ENCODE data around the gene UNC13A. TPM values are rescaled to one million over a fixed set of nuclear protein-coding genes. Genes with fewer than 3 reads are reported as not detected.
A peak's percentile ranks its signal among the peaks of the same experiment; 100 is the strongest.

UNC13A gene
- total RNA-seq, 1 experiment from 2014 or later, result 5.8 TPM

DNA sequence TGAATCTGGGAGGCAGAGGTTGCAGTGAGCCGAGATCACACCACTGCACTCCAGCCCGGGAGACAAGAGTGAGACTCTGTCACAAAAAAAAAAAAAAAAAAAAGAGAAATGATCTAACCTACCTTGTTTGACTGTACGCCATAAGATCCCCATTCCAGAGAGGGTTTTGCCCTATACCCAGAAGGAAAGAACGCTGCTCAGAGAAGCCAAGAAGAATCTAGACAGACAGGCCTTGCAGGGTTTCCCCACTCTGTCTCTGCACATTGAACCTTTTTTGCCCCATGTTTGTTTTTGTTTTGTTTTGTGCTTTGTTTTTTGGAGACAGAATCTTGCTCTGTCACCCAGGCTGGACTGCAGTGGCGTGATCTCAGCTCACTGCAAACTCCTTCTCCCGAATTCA is 23.7 kb upstream of the UNC13A start:
- intact Hi-C loops (cut with micrococcal nuclease; ENCODE audit: unreplicated experiment), result no loop called here
- TF ChIP-seq EZH2 (IDR thresholded peaks at IDR 0.05; ENCODE audit: borderline replicate concordance, low read depth, low read length, poor library complexity, severe bottlenecking), result no peak
- no peak for TF ChIP-seq CTCF (conservative IDR thresholded peaks at IDR 0.05; ENCODE audit: low read depth, low read length)
- BruUV-seq (replicated peaks), result no TSS peak

GRCh38 chr19:17706750-17707181 is 18.6 kb upstream of the UNC13A start:
- H3K4me3 ChIP-seq (ENCODE audit: low read depth, low read length, poor library complexity, severe bottlenecking), result no peak overlapping the region
- no peaks in the 10 kb centered on the region for H3K27me3 ChIP-seq (replicated peaks; ENCODE audit: insufficient read depth, low read depth, low read length, poor library complexity)
- no peaks in the 10 kb centered on the region for H3K36me3 ChIP-seq (ENCODE audit: insufficient read depth, low read length, poor library complexity, severe bottlenecking)
- H3K9me3 ChIP-seq (ENCODE audit: low read depth, low read length, poor library complexity, severe bottlenecking), result no peaks in the 10 kb centered on the region
- no peak overlapping the region for H3K27ac ChIP-seq (ENCODE audit: low read depth, low read length, poor library complexity, severe bottlenecking)
- no TSS peak for BruUV-seq (replicated peaks)
- no peaks in the 10 kb centered on the region for H3K4me1 ChIP-seq (ENCODE audit: insufficient read depth, low read length, poor library complexity, severe bottlenecking)
- ChIA-PET POLR2A (ENCODE audit: low non-redundant PET) (no interaction called here), CTCF (interaction anchor here (0.6 to 1.4 kb wide), 2 partner anchors 9 to 60 kb away, joined by 3 to 5 read pairs; no protein-coding TSS in a partner anchor)
- intact Hi-C loops (cut with micrococcal nuclease; ENCODE audit: unreplicated experiment), result no loop called here
- TF ChIP-seq EZH2 (IDR thresholded peaks at IDR 0.05; ENCODE audit: borderline replicate concordance, low read depth, low read length, poor library complexity, severe bottlenecking) (no peak), CTCF (conservative IDR thresholded peaks at IDR 0.05; ENCODE audit: low read depth, low read length) (no peak)
- peak; percentile 74 for DNase-seq (ENCODE audit: low spot score)

More for the DNA sequence above, 23.7 kb upstream of the UNC13A start:
- Histone ChIP-seq H3K4me3 (ENCODE audit: low read depth, low read length, poor library complexity, severe bottlenecking) (no peak overlapping the region), H3K4me1 (ENCODE audit: insufficient read depth, low read length, poor library complexity, severe bottlenecking) (no peaks in the 10 kb centered on the region), H3K9me3 (ENCODE audit: low read depth, low read length, poor library complexity, severe bottlenecking) (no peaks in the 10 kb centered on the region), H3K27me3 (replicated peaks; ENCODE audit: insufficient read depth, low read depth, low read length, poor library complexity) (no peaks in the 10 kb centered on the region), H3K36me3 (ENCODE audit: insufficient read depth, low read length, poor library complexity, severe bottlenecking) (no peaks in the 10 kb centered on the region), H3K27ac (ENCODE audit: low read depth, low read length, poor library complexity, severe bottlenecking) (no peak overlapping the region)
- DNase-seq (ENCODE audit: low spot score), result no peak
- POLR2A ChIA-PET (ENCODE audit: low non-redundant PET), result no interaction called here
- CTCF ChIA-PET, result no interaction called here

- H3K9me3 ChIP-seq (ENCODE audit: low read depth, low read length, poor library complexity, severe bottlenecking), result no peaks in the 10 kb centered on the region
- TF ChIP-seq CTCF (conservative IDR thresholded peaks at IDR 0.05; ENCODE audit: low read depth, low read length) (peak; percentile 89), EZH2 (IDR thresholded peaks at IDR 0.05; ENCODE audit: borderline replicate concordance, low read depth, low read length, poor library complexity, severe bottlenecking) (no peak)
- no peak overlapping the region for H3K4me3 ChIP-seq (ENCODE audit: low read depth, low read length, poor library complexity, severe bottlenecking)
- peak; percentile 67 for DNase-seq (ENCODE audit: low spot score)
- BruUV-seq (replicated peaks), result no TSS peak
- intact Hi-C loops (cut with micrococcal nuclease; ENCODE audit: unreplicated experiment), result loop anchor here (1.0 to 5.0 kb wide), 2 partner anchors 62 to 153 kb away; partner anchors contain the start of gene RPL18A
- CTCF ChIA-PET, result interaction anchor here (1.9 kb wide), 1 partner anchor 63 kb away, joined by 6 read pairs; no protein-coding TSS in a partner anchor
- no peak overlapping the region for H3K27ac ChIP-seq (ENCODE audit: low read depth, low read length, poor library complexity, severe bottlenecking)
- peaks cover 1% of the 10 kb centered on the region for H3K27me3 ChIP-seq (replicated peaks; ENCODE audit: insufficient read depth, low read depth, low read length, poor library complexity)
- H3K36me3 ChIP-seq (ENCODE audit: insufficient read depth, low read length, poor library complexity, severe bottlenecking), result no peaks in the 10 kb centered on the region
- no peaks in the 10 kb centered on the region for H3K4me1 ChIP-seq (ENCODE audit: insufficient read depth, low read length, poor library complexity, severe bottlenecking)
- POLR2A ChIA-PET (ENCODE audit: low non-redundant PET), result no interaction called here
Observed at GRCh38 chr19:17703824-17704463, 15.8 kb upstream of the UNC13A start.
